Measurements from ENCODE around the gene KDM4C. TPM values are rescaled to one million over a fixed set of nuclear protein-coding genes. Genes with fewer than 3 reads are reported as not detected.
"Not testable (repeated sequence)": the region's sequence is repeated elsewhere in the genome, so short reads cannot be mapped to it uniquely, and the experiment has no call there.

KDM4C gene
- total RNA-seq, 1 donor from 2014 or later: 14.7 TPM

- no peaks in the 10 kb centered on the region for H3K36me3 ChIP-seq (ENCODE audit: control insufficient read depth, insufficient read depth, low read length)
- TF ChIP-seq, protein P1, sequence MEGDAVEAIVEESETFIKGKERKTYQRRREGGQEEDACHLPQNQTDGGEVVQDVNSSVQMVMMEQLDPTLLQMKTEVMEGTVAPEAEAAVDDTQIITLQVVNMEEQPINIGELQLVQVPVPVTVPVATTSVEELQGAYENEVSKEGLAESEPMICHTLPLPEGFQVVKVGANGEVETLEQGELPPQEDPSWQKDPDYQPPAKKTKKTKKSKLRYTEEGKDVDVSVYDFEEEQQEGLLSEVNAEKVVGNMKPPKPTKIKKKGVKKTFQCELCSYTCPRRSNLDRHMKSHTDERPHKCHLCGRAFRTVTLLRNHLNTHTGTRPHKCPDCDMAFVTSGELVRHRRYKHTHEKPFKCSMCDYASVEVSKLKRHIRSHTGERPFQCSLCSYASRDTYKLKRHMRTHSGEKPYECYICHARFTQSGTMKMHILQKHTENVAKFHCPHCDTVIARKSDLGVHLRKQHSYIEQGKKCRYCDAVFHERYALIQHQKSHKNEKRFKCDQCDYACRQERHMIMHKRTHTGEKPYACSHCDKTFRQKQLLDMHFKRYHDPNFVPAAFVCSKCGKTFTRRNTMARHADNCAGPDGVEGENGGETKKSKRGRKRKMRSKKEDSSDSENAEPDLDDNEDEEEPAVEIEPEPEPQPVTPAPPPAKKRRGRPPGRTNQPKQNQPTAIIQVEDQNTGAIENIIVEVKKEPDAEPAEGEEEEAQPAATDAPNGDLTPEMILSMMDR (IDR thresholded peaks at IDR 0.05; ENCODE audit: insufficient read depth, low read length, poor library complexity, severe bottlenecking): no peak
- no peak for DNase-seq (ENCODE audit: low read depth)
- no peaks in the 10 kb centered on the region for H3K27me3 ChIP-seq (ENCODE audit: control insufficient read depth, insufficient read depth, low read length)
- H3K4me3 ChIP-seq (ENCODE audit: low read depth, low read length): no peak overlapping the region
Observed at GRCh38 chr9:6765396-6765795, 7.6 kb downstream of the KDM4C start.

DNA sequence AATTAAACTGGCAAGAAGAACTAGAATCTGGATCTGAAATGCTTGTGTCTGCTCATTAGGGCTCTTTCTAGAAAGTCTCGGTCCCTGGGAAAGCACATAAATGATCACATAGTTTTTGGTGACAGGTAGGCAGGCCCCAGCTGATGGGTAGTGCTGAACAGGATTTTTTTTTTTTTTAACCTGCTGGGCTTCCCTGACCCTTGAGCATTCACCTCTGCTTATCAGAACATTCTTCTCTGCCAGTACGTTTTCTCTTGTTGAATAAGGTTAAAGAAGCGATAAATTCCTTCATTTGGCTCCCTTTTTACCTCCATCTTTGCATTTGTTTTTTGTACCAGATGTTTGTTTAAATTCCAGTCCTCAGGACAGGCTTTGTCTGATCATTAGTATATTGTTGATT lies 8.8 kb downstream of the KDM4C start:
- Histone ChIP-seq H3K36me3 (ENCODE audit: control insufficient read depth, insufficient read depth, low read length) (no peaks in the 10 kb centered on the region), H3K27me3 (ENCODE audit: control insufficient read depth, insufficient read depth, low read length) (no peaks in the 10 kb centered on the region), H3K4me3 (ENCODE audit: low read depth, low read length) (no peak overlapping the region)
- TF ChIP-seq, protein P1 (IDR thresholded peaks at IDR 0.05; ENCODE audit: insufficient read depth, low read length, poor library complexity, severe bottlenecking): no peak
- no peak for DNase-seq (ENCODE audit: low read depth)

DNA sequence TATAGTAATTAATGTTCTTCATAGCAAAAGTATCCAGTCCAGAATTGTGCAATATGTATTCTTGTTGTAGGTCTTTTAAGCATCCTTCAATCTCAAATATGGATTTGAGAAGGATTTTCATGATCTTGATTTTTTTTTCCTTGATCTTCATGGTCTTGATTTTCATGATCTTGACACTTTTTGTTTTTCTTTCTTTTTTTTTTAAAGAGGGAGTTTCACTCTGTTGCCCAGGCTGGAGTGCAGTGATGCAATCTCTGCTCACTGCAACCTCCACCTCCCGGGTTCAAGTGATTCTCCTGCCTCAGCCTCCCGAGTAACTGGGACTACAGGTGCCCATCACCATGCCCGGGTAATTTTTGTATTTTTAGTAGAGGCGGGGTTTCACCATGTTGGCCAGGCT lies 10.8 kb downstream of the KDM4C start:
- H3K36me3 ChIP-seq (ENCODE audit: control insufficient read depth, insufficient read depth, low read length); DNase-seq (ENCODE audit: low read depth); H3K4me3 ChIP-seq (ENCODE audit: low read depth, low read length); H3K27me3 ChIP-seq (ENCODE audit: control insufficient read depth, insufficient read depth, low read length): not testable (repeated sequence)

- TF ChIP-seq, protein P1 (IDR thresholded peaks at IDR 0.05; ENCODE audit: insufficient read depth, low read length, poor library complexity, severe bottlenecking): no peak
- no peaks in the 10 kb centered on the region for H3K36me3 ChIP-seq (ENCODE audit: control insufficient read depth, insufficient read depth, low read length)
- H3K27me3 ChIP-seq (ENCODE audit: control insufficient read depth, insufficient read depth, low read length): no peaks in the 10 kb centered on the region
- DNase-seq (ENCODE audit: low read depth): no peak
- no peak overlapping the region for H3K4me3 ChIP-seq (ENCODE audit: low read depth, low read length)
Observed at GRCh38 chr9:6771722-6772121, 13.9 kb downstream of the KDM4C start.

DNA sequence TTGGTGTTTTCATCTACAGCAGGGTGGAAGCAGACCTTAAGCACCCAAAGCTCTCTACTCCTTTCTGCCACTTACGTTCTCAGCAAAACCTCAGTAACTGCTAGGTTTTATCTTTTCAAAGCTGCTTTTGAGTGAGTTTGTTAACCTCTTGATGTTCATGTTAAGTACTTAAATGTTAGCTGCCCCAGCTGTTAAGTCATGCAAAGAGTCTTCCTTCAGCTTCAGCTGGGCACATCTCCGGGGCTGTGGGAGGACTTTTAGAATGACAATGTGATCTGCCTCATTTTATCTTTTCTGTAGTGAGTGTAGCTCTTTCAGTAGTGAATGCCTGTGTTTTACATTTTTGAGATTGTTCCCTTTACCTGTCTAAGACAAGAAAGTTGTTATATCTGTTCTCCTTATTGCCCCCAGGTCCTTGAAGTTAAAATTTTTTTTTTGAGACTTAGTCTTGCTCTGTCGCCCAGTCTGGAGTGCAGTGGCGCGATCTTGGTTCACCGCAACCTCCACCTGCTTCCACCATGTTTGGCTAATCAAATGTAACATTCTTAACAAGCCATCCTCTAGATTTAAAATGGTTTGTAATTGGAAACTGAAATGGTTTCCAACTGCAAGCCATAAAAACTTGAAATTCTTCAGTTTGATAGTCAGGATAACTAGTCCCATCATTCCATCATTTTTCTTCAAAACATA lies 19.6 kb downstream of the KDM4C start:
- no peak for DNase-seq (ENCODE audit: low read depth)
- Histone ChIP-seq H3K4me3 (ENCODE audit: low read depth, low read length) (no peak overlapping the region), H3K27me3 (ENCODE audit: control insufficient read depth, insufficient read depth, low read length) (no peaks in the 10 kb centered on the region), H3K36me3 (ENCODE audit: control insufficient read depth, insufficient read depth, low read length) (no peaks in the 10 kb centered on the region)
- TF ChIP-seq, protein P1 (IDR thresholded peaks at IDR 0.05; ENCODE audit: insufficient read depth, low read length, poor library complexity, severe bottlenecking): no peak

- DNase-seq (ENCODE audit: low read depth): no peak
- Histone ChIP-seq H3K36me3 (ENCODE audit: control insufficient read depth, insufficient read depth, low read length) (no peaks in the 10 kb centered on the region), H3K4me3 (ENCODE audit: low read depth, low read length) (no peak overlapping the region), H3K27me3 (ENCODE audit: control insufficient read depth, insufficient read depth, low read length) (no peaks in the 10 kb centered on the region)
- TF ChIP-seq, protein P1 (IDR thresholded peaks at IDR 0.05; ENCODE audit: insufficient read depth, low read length, poor library complexity, severe bottlenecking): no peak
Observed at GRCh38 chr9:6779417-6780241, 21.9 kb downstream of the KDM4C start.

Measured in kidney epithelial cell (primary cell).